Endothelial cell (in vitro differentiated cells): Measurements from ENCODE around the gene NDUFA5. TPM values are rescaled to one million over a fixed set of nuclear protein-coding genes. Genes with fewer than 3 reads are reported as not detected.
A peak's percentile ranks its signal among the peaks of the same experiment; 100 is the strongest.
"Not testable (repeated sequence)": the region's sequence is repeated elsewhere in the genome, so short reads cannot be mapped to it uniquely, and the experiment has no call there.

Experiments
- DNase-seq: peaks from one replicate; pipeline ENCODE4 v3.0.0; 2021; ENCODE audit warnings: low spot score
- H3K27ac Mint-ChIP-seq: one replicate; pipeline ENCODE4 v1.8.0; 2021; ENCODE audit warnings: mixed read lengths, inconsistent platforms; ENCODE audit not compliant: unreplicated experiment
- H3K27me3 Mint-ChIP-seq: one replicate; pipeline ENCODE4 v1.8.0; 2021; ENCODE audit warnings: mild to moderate bottlenecking, moderate library complexity, mixed read lengths, inconsistent platforms; ENCODE audit not compliant: unreplicated experiment
- H3K36me3 Mint-ChIP-seq: one replicate; pipeline ENCODE4 v1.8.0; 2021; ENCODE audit warnings: mild to moderate bottlenecking, low read depth, mixed read lengths, inconsistent platforms; ENCODE audit not compliant: unreplicated experiment
- H3K4me1 Mint-ChIP-seq: one replicate; pipeline ENCODE4 v1.8.0; 2021; ENCODE audit warnings: mild to moderate bottlenecking, mixed read lengths, inconsistent platforms; ENCODE audit not compliant: unreplicated experiment
- H3K4me3 Mint-ChIP-seq: one replicate; pipeline ENCODE4 v1.8.0; 2021; ENCODE audit warnings: mild to moderate bottlenecking, mixed read lengths, inconsistent platforms; ENCODE audit not compliant: unreplicated experiment
- H3K9me3 Mint-ChIP-seq: one replicate; pipeline ENCODE4 v1.8.0; 2021; ENCODE audit warnings: mixed read lengths, inconsistent platforms; ENCODE audit not compliant: unreplicated experiment
- CTCF ChIP-seq: fragments of 200-600 bp; sonication (generic); IDR thresholded peaks from one replicate; pipeline ENCODE4 v1.5.0; 2021; ENCODE audit warnings: antibody characterized with exemption; ENCODE audit not compliant: unreplicated experiment
- total RNA-seq: library from RNA; stranded (reverse); fragmentation: NEBNext Ultra II Directional; extraction: Animal tissue kit (Norgen Biotek cat#: 25700); gene quantifications from one replicate; pipeline ENCODE4 v1.2.1, GENCODE V29; 2021; ENCODE audit not compliant: unreplicated experiment

NDUFA5 gene
- total RNA-seq, 1 donor from 2014 or later = 45.8 TPM

GRCh38 chr7:123530035-123530591, 27.5 kb downstream of the NDUFA5 start:
- DNase-seq, H3K9me3 Mint-ChIP-seq, H3K27me3 Mint-ChIP-seq, H3K27ac Mint-ChIP-seq, H3K36me3 Mint-ChIP-seq, H3K4me3 Mint-ChIP-seq: not testable (repeated sequence)
- peaks cover 13% of the 10 kb centered on the region for H3K4me1 Mint-ChIP-seq

GRCh38 chr7:123528265-123528664, 29.4 kb downstream of the NDUFA5 start:
- H3K36me3 Mint-ChIP-seq = no peaks in the 10 kb centered on the region
- DNase-seq = no peak
- H3K27ac Mint-ChIP-seq = peak overlapping the region; percentile 42
- H3K9me3 Mint-ChIP-seq = no peaks in the 10 kb centered on the region
- H3K4me1 Mint-ChIP-seq = peaks cover 5% of the 10 kb centered on the region
- no peaks in the 10 kb centered on the region for H3K27me3 Mint-ChIP-seq
- no peak for TF ChIP-seq CTCF
- peak overlapping the region; percentile 76 for H3K4me3 Mint-ChIP-seq

GRCh38 chr7:123527712-123528225, 29.8 kb downstream of the NDUFA5 start:
- H3K27ac Mint-ChIP-seq = peak overlapping the region; percentile 42
- not testable (repeated sequence) for H3K9me3 Mint-ChIP-seq, DNase-seq, H3K36me3 Mint-ChIP-seq, H3K4me1 Mint-ChIP-seq, H3K27me3 Mint-ChIP-seq
- H3K4me3 Mint-ChIP-seq = peak overlapping the region; percentile 76

GRCh38 chr7:123526533-123526932, 31.1 kb downstream of the NDUFA5 start:
- not testable (repeated sequence) for DNase-seq, H3K36me3 Mint-ChIP-seq, H3K9me3 Mint-ChIP-seq, H3K4me3 Mint-ChIP-seq, H3K4me1 Mint-ChIP-seq, H3K27me3 Mint-ChIP-seq, H3K27ac Mint-ChIP-seq

GRCh38 chr7:123522066-123522465, 35.6 kb downstream of the NDUFA5 start:
- Mint-ChIP-seq H3K9me3 (no peaks in the 10 kb centered on the region), H3K36me3 (no peaks in the 10 kb centered on the region), H3K4me1 (no peaks in the 10 kb centered on the region), H3K4me3 (no peak overlapping the region), H3K27ac (no peak overlapping the region), H3K27me3 (no peaks in the 10 kb centered on the region)
- no peak for DNase-seq
- no peak for TF ChIP-seq CTCF

- no peak for TF ChIP-seq CTCF
- H3K4me3 Mint-ChIP-seq = no peak overlapping the region
These were observed 52.4 kb downstream of the NDUFA5 start for GRCh38 chr7:123505221-123505620.

More at GRCh38 chr7:123505221-123505620, 52.4 kb downstream of the NDUFA5 start:
- Mint-ChIP-seq H3K9me3 (no peaks in the 10 kb centered on the region), H3K27me3 (peaks cover 3% of the 10 kb centered on the region), H3K36me3 (peaks cover 8% of the 10 kb centered on the region), H3K4me1 (no peaks in the 10 kb centered on the region), H3K27ac (no peak overlapping the region)
- DNase-seq = no peak
